Esophagus muscularis mucosa (tissue), 4 donors: ENCODE measurements around the gene PFDN1. TPM values are rescaled to one million over a fixed set of nuclear protein-coding genes. Genes with fewer than 3 reads are reported as not detected.

ENCODE experiments used
- DNase-seq: peaks from one replicate; pipeline ENCODE4 v3.0.0-alpha.2; 2017; ENCODE audit errors: extremely low spot score
- H3K27ac ChIP-seq, 4 donors: fragments of 200-600 bp; sonication (generic); replicated peaks in 1 of 4; 1 replicate in 3 of 4; 2 replicates in 1 of 4; pipeline ENCODE4 v1.5.1; 2016 to 2019; ENCODE audit warnings: mild to moderate bottlenecking in 1 of 4
- H3K27me3 ChIP-seq, 4 donors: fragments of 200-600 bp; sonication (generic); one replicate each; pipeline versions ENCODE4 v1.5.1 to v1.6.0; 2016 to 2019
- H3K36me3 ChIP-seq, 4 donors: fragments of 200-600 bp; sonication (generic); one replicate each; pipeline ENCODE4 v1.5.1; 2016 to 2019
- H3K4me1 ChIP-seq, 4 donors: fragments of 200-600 bp; sonication (generic); one replicate each; pipeline ENCODE4 v1.5.1; 2016 to 2019
- H3K4me3 ChIP-seq, 4 donors: fragments of 200-600 bp; sonication (generic); 1 replicate in 2 of 4; 2 replicates in 2 of 4; pipeline ENCODE4 v1.5.1; 2016 to 2019; ENCODE audit warnings: mild to moderate bottlenecking in 4 of 4, moderate library complexity in 1 of 4
- H3K9me3 ChIP-seq, 4 donors: fragments of 200-600 bp; sonication (generic); 1 replicate in 3 of 4; 2 replicates in 1 of 4; pipeline ENCODE4 v1.5.1; 2016 to 2019
- EP300 ChIP-seq: sonication (generic); formaldehyde crosslinking; IDR thresholded peaks from one replicate; pipeline ENCODE4 v1.6.1; 2017; ENCODE audit warnings: antibody characterized with exemption
- POLR2A ChIP-seq: fragments of 450-650 bp; IDR thresholded peaks from one replicate; pipeline ENCODE4 v1.6.1; 2017; ENCODE audit warnings: antibody characterized with exemption, moderate library complexity, mild to moderate bottlenecking, low read depth
- POLR2AphosphoS5 ChIP-seq, 2 donors: sonication (generic); formaldehyde crosslinking; IDR thresholded peaks; one replicate each; pipeline ENCODE4 v1.6.1; 2017; ENCODE audit warnings: antibody characterized with exemption in 2 of 2
- WGBS: methylation state at CpG from one replicate; pipeline ENCODE4 v1.1.5; 2018; 5-methylcytosine and 5-hydroxymethylcytosine counted together
- intact Hi-C: fragments of 100-400 bp; cut with DNase I; formaldehyde crosslinking; loops from one replicate; pipeline ENCODE4 v1.15.1; 2023
- total RNA-seq, 4 donors: library from RNA; depleted of rRNA; stranded (reverse); fragments of >200 nt; gene quantifications; one replicate each; pipeline versions ENCODE4 v1.1.0 to v1.2.1, GENCODE V29; 2016
- TF ChIP-seq, protein P1 (sequence below), 3 experiments: fragments of 200-600 bp in 2 of 3; fragments of 450-650 bp in 1 of 3; sonication (generic) in 2 of 3; IDR thresholded peaks; one replicate each; pipeline ENCODE4 v1.5.1; 2017 to 2019; ENCODE audit warnings: antibody characterized with exemption in 3 of 3, mild to moderate bottlenecking in 2 of 3, moderate library complexity in 1 of 3

PFDN1 gene
- 100 to 1,000 TPM in 2 of 4 donors, 10 to 100 TPM in 2; 84.8 to 126 (median 101) TPM for total RNA-seq

DNA sequence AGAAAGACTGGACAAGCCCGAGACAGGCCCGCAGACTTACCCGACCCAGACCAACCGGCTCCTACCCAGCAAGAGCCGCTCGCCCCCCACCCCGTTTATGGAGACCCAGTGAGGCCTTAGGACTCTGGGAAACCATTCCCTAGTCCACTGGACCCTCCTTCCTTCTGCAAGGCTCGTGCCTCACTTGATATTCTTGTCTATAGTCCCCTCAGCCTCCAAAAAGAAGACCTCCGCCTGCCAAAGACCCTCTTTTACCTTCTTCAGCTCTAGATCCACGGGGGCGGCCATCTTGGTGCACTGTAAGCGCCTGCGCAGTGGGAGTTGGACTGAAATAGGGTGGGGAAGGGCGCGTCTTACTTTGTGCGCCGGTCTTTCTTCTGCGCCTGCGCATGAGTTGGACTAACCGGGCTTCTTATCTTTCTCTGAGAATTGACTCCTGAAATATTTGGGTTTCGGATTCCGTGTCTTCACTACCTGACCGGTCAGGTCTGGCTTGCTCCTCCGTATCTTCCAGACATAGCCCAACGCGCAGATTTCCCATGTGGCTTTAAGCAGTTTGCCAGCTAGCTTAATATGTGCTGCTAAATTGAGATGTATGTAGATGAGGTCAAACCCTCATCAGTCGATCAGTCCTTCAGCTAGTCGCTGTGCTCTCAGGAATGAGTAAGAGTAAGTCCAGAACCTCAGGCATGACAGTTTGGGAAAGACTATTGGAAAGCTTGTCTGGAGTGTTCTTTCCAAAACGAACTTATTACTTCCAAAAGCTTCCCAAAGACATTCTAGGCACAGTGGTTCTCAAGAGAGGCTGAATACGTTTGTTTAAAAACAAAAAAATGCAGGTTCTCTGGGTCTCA is at the start of gene PFDN1:
Gene PFDN1, minus strand, starts transcription at position 316 of the 854 bp plus-strand sequence. Its CDS starts 28 bp downstream, at position 288.
- peak within 1 kb of the TSS; percentile 64 to 83 (median 78) for H3K4me3 ChIP-seq
- no peak for TF ChIP-seq EP300
- peak; percentile 81 to 88 for TF ChIP-seq POLR2AphosphoS5 (IDR thresholded peaks at IDR 0.05)
- TF ChIP-seq POLR2A: peak; percentile 23
- TF ChIP-seq, protein P1, sequence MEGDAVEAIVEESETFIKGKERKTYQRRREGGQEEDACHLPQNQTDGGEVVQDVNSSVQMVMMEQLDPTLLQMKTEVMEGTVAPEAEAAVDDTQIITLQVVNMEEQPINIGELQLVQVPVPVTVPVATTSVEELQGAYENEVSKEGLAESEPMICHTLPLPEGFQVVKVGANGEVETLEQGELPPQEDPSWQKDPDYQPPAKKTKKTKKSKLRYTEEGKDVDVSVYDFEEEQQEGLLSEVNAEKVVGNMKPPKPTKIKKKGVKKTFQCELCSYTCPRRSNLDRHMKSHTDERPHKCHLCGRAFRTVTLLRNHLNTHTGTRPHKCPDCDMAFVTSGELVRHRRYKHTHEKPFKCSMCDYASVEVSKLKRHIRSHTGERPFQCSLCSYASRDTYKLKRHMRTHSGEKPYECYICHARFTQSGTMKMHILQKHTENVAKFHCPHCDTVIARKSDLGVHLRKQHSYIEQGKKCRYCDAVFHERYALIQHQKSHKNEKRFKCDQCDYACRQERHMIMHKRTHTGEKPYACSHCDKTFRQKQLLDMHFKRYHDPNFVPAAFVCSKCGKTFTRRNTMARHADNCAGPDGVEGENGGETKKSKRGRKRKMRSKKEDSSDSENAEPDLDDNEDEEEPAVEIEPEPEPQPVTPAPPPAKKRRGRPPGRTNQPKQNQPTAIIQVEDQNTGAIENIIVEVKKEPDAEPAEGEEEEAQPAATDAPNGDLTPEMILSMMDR (IDR thresholded peaks at IDR 0.05): no peak
- under 1% methylated on average over 30 of the region's 30 CpGs for WGBS
- DNase-seq: peak; percentile 98
- H3K36me3 ChIP-seq: peaks cover 0 to 16% (median 12%) of the 10 kb centered on the region in 4 donors
- peaks cover 33 to 50% (median 43%) of the 10 kb centered on the region in 4 donors for H3K4me1 ChIP-seq
- intact Hi-C loops: loop anchor here (5.0 kb wide), 1 partner anchor 44 kb away; the partner anchor contains the start of gene HBEGF
- peak within 1 kb of the TSS; percentile 82 to 87 (median 85) for H3K27ac ChIP-seq
- H3K9me3 ChIP-seq: no peaks in the 10 kb centered on the region
- no peaks in the 10 kb centered on the region for H3K27me3 ChIP-seq

- Histone ChIP-seq H3K4me3 (no peak overlapping the region), H3K27ac (no peak overlapping the region), H3K27me3 (no peaks in the 10 kb centered on the region), H3K9me3 (no peaks in the 10 kb centered on the region), H3K36me3 (no peaks in the 10 kb centered on the region), H3K4me1 (peaks cover 14 to 21% (median 16%) of the 10 kb centered on the region in 4 donors)
- intact Hi-C loops: loop anchor here (10.0 kb wide), 1 partner anchor 177 kb away; the partner anchor contains the start of gene CYSTM1
- no peak for TF ChIP-seq EP300
- TF ChIP-seq, protein P1 (IDR thresholded peaks at IDR 0.05): peak; percentile 83 to 91 (median 89)
- WGBS: 5% methylated on average over 5 of the region's 5 CpGs
- DNase-seq: no peak
Measured at GRCh38 chr5:140351609-140352334, 48.9 kb upstream of the PFDN1 start.

GRCh38 chr5:140349244-140349643 is 46.3 kb upstream of the PFDN1 start:
- no CpG with 5 or more reads among the region's 2 CpGs for WGBS

GRCh38 chr5:140348104-140348503 is 45.2 kb upstream of the PFDN1 start:
- H3K4me1 ChIP-seq: peaks cover 38 to 50% (median 44%) of the 10 kb centered on the region in 4 donors
- TF ChIP-seq, protein P1 (IDR thresholded peaks at IDR 0.05): no peak
- no peak for TF ChIP-seq POLR2A
- no peak for TF ChIP-seq EP300
- TF ChIP-seq POLR2AphosphoS5 (IDR thresholded peaks at IDR 0.05): no peak
- DNase-seq: no peak
- H3K4me3 ChIP-seq: no peak overlapping the region
- WGBS: 79% methylated on average over 4 of the region's 4 CpGs
- H3K9me3 ChIP-seq: no peaks in the 10 kb centered on the region
- H3K27ac ChIP-seq: peak overlapping the region in 3 of 4 donors; percentile 86 to 88 (median 87)
- no peaks in the 10 kb centered on the region for H3K27me3 ChIP-seq
- intact Hi-C loops: loop anchor here (5.0 kb wide), 1 partner anchor 46 kb away; the partner anchor contains the start of gene PFDN1
- H3K36me3 ChIP-seq: peaks cover 0 to 12% (median 3%) of the 10 kb centered on the region in 4 donors

More at GRCh38 chr5:140349244-140349643, 46.3 kb upstream of the PFDN1 start:
- Histone ChIP-seq H3K27ac (no peak overlapping the region), H3K4me3 (no peak overlapping the region), H3K27me3 (no peaks in the 10 kb centered on the region), H3K4me1 (peaks cover 28 to 40% (median 36%) of the 10 kb centered on the region in 4 donors), H3K36me3 (peaks cover 0 to under 1% (median 0%) of the 10 kb centered on the region in 4 donors), H3K9me3 (no peaks in the 10 kb centered on the region)
- no peak for TF ChIP-seq POLR2A
- TF ChIP-seq EP300: no peak
- TF ChIP-seq, protein P1 (IDR thresholded peaks at IDR 0.05): no peak
- TF ChIP-seq POLR2AphosphoS5 (IDR thresholded peaks at IDR 0.05): no peak
- intact Hi-C loops: loop anchor here (5.0 kb wide), 1 partner anchor 47 kb away; the partner anchor contains the start of gene PFDN1
- no peak for DNase-seq
